NCI-H460 (cell line): ENCODE measurements around the gene CCDC69. TPM values are rescaled to one million over a fixed set of nuclear protein-coding genes. Genes with fewer than 3 reads are reported as not detected.

Source experiments
- DNase-seq: peaks from one replicate; pipeline ENCODE4 v3.0.0-alpha.2; 2016; ENCODE audit warnings: low read depth; ENCODE audit errors: extremely low read depth
- total RNA-seq: library from RNA; depleted of rRNA; stranded (reverse); fragments of >200 nt; shearing (Covaris generic); gene quantifications from 2 replicates; pipeline ENCODE4 v1.2.3, GENCODE V29; 2014

CCDC69 gene
- total RNA-seq, 1 experiment from 2014 or later, result 1.9 TPM

DNA sequence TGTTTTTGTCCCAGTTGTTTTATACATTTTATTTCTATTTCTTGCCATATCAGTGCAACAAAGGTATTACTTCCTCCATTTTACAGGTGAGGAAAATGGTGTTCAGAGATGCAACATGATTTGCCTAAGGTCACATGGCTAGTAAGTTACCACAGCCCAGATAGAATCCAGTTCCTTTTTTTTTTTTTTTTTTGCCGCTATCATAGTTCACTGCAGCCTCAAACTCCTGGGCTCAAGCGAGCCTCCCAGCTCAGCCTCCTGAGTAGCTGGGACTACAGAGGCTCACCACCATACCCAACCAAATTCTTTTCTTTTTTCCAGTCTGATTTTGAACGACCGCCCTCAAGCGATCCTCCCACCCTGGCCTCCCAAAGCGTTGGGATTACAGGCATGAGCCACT lies 480 bp upstream of the CCDC69 start:
- no peak for DNase-seq

DNA sequence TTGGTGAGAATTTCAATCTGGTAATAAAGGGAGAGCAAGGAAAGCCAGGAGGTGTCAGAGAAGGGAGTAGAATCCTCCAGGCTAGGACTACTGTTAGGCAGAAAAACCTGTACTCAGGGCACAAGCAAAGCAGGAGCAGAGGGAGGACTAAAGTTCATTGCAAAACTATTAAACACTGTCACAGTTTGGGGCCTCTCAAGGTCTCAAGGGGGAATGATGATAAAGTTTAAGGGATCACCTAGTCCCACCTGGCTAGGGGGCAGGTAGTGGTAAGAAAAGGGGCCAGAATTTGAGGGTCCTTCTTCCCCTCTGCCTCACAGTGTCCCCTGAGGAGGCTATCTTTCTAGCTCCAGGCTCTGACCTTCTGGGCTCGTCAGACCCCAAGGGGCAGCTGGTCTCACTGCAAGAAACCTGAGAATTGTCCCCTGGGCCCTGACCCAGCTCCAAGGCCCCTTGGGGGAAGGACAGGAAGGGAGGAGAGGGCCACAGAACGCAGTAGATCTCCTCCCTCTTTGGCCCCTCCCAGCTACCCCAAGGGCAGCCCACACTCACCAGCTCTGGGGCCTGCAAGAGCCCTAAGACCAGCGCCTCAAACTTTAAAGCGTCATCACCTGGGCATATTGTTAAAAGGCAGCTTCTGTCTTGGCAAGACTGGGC lies 974 bp downstream of the CCDC69 start:
- DNase-seq, result no peak

DNA sequence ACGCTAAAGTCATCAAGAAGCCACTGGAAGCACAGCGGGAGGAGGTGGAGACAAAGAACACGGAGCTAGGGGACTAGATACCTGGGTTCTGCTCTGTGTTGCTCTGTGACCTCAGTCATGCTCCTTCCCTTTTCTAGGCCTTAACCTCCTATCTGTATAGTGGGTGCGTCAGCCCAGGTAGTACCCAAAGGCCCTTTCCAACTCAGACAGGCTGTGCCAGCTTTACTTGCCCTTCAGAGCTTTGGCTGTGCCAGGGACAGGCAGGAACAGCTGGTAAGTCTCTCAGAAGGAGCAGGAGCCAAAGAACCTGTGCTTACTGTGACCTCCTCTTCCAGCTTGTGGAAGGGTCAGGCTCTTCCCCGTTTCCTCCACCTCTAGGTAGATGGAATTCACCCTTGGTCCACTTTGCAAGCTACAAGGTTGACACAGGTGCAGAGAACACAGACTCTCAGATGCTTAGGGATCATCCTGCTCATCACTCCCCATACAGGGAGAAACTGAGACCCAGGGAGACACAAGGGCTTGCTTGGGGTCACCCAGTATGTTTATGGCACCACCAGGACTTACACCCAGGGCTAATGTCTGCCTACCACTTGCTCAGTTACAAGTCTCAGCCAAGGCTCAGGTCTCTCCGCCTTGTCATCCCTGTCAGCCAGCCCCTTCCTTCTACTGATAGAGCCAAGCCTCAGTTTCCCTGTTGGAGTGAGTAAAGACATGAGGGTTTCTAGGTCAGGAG lies 1.7 kb downstream of the CCDC69 start:
- DNase-seq, result no peak

DNA sequence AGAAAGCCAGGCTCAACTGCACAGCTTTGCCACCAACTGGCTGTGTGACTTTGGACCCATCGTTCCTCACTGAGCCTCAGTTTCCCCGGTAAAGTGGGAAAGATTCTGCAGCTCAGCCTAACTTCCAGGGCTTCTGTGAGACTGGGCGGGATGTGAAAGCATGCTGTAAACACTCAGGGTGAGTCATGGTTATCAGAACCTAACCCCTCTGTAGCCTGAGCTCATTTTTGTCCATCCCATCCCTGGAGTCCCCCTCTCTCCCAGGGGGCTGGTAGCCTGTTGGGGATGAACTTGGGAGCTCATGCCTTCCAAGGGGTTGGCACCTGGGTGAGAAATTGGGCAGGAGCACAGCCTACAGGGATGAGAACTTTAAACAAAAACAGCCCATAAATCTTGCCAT lies 2.3 kb downstream of the CCDC69 start:
- DNase-seq, result no peak

DNA sequence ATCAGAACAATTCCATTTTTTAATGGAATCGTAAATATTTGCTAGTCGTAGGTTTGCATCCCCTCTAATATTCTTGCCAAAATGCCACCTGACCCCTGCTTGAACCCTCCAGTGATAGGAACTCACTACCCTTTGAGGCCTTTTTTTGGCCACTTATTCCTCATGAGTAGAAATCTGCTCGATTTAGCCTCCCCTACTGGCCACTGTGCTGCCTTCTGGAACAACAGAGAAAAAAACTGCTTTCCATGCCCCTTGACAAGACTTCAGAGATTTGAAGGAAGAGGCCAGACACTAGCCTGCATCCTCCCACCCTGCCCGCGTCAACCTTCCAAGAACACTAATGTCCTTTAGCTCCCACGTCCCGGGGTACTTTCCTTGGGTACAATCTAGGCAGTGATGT lies 4.1 kb downstream of the CCDC69 start:
- no peak for DNase-seq

DNA sequence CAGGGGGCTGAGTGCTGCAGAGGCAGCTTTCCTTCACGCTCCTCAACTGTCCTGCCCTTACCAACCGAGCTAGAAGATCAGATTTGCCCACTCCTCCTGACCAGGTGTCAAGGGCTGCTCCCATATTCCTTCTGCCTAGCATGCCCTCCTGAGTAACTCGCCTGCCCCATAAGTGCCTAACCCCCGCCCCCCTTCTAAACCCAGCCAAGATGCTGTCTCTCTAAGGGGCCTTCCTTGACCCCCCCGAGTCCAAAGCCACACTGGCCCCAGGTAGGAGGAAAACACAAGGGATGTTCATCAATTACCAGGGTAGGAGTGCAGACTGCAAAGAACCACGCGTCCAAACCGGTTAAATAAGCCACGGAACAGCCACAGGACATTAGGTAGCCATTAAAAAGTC lies 4.8 kb downstream of the CCDC69 start:
- no peak for DNase-seq

DNA sequence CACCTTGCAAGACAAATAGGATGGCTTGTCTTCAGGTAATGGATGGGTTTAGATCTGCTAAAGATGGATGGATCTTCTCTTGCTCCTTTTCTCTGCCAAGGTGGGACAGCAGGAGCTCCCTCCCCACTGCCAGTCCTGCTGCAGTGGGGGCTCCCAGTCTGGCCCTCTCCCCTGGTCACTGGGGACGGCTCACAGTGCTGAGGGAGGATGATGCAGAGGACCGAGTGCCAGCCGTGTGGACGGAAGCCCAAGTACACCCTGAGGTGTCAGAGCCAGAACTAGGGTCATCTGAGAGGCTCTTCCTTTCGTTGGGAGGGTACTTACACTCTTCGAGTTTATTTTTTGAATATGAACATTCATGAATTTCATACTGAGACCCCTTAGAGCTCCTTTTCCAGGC lies 5.7 kb downstream of the CCDC69 start:
- DNase-seq, result no peak

DNA sequence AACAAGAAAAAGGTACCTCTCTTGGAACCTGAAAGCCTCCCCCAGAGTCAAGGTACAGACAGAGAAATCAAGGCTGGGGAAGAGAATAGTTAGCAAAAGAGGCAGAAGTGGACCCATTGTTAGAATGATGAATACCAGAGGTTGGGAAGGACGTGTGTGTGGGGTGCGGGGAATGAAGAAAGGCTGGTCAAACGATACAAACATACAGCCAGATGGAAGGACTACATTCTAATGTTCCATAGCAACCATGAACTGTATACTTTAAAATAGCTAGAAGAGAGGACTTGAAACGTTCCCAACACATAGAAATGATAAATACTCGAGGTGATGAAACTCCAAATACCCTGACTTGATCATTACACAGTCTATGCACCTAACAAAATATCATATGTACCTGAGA lies 7.1 kb downstream of the CCDC69 start:
- no peak for DNase-seq

DNA sequence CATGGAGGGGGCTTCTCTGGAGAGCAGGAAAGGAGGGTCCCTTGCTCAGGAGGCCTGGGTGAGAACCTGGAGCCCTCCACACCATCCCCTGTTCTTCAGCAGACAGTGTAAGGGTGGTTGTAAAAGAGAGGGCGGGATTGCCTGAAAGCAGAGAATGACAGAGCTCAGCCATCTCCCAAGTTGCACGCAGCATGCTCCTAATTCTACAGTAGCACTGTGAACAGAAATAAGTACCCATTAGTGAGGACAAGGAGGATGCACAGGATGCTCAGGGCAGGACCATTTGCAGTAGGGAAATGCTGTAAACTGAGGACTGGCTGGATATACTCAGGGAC lies 8.4 kb downstream of the CCDC69 start:
- no peak for DNase-seq

DNA sequence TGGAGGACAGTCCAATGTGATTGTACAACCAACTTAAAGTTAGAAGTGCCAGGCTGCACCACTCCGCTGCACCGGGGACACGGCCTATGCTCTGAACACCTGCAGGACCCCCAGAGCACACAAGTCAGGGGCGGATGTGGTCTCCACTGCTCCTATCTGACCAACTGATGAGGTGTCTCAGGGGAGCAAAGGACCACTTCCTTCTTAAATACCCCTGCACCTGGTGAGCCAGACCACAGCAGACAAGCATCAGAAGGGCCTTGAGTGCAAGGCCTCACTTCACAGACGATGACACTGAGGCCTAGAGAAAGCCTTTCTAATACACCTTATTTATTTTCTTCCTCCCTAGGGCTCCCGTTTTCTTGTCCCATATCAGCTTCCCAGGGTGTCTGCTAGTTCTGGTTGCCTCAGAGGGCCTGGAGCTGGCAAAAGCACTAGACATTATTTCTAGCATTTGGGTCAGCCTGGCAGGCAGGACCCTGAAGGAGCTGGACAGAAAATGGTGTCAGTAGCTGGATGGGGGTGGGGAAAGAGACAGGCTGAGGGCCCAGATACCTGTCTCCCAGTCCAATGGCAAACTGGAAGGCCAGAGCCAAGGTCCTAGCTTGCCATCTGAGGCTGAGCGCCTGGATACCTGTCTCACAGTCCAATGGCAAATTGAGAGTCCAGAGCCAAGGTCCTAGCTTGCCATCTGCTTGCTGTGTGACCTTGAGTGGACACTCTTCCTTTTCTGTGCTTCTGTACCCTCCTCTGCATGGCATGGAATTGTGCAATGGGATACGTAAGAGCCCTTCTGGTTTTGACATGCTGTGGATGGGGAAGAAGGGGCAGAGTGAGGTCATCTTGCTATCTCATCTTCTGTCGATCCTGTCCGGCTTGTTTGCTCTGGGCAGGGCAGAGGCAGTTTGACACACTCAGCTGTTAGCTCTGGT lies 9.0 kb downstream of the CCDC69 start:
- no peak for DNase-seq

DNA sequence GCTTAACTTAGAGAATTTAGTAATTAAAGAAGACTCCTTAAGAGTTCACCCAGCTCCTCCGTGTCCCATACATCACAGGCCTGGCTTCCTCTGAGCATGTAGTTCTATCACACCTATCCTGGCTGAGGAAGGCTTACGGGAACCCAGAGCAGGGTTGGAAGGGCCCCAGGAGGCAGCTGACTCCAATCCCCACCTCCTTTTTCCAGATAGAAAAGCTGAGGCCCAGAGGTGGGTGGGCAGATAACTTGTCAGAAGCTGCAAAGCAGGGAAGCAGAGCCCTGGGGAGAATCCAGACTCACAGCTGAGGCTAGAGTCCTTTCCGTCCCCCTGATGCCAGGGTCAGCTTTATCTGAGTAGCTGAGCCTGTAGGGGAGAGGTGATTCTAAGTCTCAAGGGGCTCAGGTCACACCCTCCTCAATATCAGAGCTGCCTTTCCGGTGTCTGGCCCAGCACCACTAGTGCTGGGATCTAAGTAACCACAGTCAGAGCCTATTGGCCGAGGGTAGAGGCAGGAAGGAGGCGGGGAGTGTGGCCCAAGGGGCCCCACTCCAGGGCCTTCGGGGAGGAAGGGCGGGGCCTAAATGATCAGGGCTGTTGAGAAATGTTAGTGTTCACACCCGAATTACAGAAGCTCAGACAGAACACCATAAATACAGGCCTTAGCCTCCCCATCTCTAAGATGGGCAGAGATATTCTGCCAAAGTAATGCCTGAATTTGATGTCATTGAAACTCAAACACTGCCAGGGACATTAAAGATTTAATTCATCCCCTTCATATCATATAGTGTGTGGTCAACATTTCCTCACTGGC lies 9.9 kb downstream of the CCDC69 start:
- peak; percentile 28 for DNase-seq

DNA sequence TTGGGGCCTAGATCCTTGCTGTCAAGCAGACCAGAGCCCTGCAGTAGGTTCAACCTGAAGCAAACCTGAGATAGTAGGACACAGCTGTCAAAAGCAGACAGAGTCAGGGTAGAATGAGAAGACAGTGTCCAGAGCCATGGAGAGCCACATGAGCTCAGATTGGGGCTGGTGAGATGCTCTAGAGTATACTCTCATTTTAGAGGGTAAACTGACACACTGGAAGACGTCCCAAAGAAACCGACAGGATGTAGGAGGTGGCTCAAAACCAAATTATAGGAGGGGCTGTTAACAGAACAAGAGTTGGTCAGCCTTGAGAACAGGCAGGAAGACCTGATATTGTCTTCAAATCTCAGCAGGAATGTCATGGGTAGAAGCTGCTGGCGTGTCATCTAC lies 11.5 kb downstream of the CCDC69 start:
- no peak for DNase-seq

DNA sequence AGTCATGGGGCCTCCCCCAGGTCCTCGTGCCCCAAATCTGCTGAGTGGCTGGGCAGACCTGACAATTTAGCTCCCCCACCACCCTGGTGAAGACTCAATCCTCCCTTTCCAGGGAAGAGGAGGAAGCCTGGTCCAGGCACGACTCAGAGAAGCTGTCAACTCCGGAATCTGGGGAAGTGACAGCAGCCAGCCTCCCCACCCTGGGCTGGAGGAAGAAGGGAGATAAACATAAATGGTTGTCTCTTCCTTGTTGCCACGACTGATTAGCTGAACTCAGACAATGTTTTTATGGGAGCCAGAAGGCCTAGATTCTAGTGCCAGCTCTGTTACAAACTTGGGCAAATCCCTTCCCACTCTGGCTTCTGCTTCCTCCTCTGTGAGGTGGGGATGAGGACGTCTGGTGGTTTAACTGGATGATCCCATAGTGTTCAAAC lies 15.4 kb downstream of the CCDC69 start:
- DNase-seq, result no peak

DNA sequence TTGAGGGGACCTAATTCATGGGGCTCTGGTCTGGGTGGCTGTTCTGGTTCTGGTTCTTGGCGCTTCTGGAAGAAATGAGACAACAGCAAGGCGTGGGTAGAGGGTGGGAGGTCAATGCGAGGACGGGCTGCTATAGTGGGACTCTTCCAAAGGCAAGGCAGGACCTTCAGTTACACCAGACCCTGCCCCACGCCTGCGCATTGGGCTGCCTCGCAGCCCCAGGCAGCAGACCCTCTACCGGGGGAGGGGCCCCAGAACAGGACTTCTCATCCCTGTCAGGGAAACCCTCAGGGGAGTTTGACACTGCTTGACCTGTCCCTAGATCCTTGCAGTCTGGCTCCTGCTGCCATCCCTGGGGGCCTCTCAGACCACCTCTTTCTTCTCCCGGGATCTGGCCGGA lies 18.5 kb downstream of the CCDC69 start:
- no peak for DNase-seq

DNA sequence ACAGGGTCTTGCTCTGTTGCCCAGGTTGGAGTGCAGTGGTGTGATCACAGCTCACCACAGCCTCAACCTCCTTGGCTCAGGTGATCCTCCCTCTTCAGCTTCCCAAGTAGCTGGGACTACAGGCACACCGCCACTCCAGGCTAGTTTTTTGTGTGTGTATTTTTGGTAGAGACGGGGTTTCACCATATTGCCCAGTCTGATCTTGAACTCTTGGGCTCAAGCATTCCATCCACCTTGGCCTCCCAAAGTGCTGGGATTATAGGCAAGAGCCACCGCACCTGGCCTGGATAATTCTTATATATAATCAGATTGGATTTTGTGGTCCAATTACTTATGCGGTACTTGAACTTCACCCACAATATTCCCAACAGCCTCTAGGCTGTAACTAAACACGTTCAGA lies 19.8 kb downstream of the CCDC69 start:
- DNase-seq, result no peak

DNA sequence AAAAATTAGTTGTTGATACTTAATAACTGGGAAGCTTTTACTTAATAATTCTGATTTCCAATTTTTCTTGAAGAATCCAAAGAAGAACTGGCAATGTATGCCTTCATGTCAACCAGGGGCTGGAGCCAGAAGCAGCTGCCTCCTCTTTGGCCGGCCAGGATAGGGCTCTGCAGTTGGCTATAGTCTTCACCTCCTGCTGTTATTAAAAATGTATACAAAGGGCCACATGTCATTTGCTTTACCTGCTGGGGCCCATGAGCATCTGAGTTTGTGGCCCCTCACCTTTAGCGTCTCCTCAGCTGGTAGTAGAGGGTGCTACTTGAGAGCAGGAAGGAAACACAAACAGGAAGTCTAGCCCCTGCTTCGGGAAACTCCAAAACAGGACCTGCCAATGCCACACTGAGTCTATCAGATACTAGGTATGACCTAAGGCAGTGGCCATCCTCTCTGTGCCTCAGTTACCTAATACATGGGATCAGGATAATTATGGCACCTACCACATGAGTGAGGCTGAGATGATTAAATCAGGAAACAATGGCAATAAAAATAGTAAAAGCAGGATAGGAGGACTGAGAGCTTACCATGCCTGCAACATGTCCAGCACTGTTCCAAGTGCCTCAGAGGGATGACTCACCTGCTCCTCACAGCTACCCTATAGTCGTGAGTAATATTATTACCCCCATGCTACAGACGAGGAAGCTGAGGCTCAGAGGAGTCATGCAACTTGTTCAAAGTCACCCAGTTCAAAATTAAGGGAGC lies 21.3 kb downstream of the CCDC69 start:
- DNase-seq, result peak; percentile 5

DNA sequence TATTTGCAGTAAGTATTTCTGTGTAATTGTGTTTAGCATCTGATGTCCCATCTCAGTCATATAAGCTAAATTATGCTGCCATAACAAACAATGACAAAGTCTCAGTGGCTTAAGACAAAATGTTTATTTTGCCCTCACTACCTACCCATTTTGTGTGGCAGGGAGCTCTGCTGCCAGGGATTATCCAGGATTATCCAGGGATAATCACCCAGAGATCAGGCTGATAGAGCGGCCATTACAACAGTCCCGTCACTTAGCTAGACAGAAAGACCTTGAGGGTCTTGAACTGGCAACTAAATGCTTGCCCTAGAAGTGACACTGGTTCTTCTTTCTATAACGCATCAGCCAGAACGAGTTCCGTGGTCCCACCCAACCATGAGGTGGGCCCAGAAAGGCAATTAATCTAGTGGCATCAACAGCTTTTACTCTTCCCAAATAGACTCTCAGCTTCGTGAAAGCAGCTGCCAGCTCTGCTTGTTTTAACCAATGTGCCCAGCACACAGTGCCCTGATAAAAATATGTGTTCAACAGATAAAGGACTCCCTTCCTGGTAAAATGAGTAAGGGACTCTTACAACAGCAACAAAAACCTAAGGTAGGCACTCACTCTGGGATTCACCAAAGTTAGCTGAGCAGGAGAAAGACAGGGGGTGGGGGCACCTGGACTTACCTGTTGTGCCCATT lies 22.8 kb downstream of the CCDC69 start:
- no peak for DNase-seq

DNA sequence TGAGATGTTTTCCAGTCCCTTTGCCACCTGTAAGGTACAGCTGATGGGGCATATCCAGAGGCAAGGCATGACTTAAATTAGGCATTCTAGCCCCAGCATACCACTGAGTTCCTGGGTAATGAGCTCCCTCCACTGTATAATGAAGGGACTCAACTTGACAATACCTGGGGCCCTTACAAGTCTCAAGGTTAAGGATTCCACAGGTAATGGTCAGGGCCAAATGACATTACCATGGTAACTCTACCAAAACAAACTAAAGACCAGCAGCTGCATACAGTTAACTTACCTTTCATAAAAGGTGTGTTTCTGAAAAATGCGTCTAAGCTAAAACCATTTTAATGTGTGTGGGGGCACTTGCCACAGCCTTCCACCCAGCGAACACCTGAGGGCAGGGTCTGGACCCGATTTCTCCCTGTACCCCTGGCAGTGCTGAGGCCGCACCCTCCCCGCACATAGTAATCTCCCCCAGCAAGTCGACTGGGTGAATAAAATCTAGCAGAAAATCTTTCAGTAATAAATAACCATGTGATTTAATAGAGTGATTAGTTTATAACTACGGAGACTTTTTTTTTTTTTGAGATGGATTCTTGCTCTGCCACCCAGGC lies 24.2 kb downstream of the CCDC69 start:
- no peak for DNase-seq

DNA sequence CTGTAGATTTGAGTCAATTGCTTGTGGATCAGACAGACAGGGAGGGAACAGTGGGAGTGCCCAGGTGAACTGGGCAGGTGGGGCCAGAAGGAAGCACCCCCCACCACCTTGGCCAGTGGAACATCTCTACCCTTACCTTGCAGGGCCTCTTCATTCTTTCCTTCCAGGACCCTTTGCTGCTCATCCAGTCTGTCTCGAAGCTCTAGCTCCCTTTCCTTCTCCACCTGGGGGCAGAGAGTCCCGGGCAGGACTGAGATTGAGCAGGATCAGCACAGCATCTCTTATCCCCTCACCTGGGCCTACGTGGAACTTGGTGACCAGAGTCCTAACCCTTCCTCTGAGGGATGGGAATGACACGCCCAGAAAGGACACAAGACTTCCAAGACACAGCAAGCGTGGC lies 25.0 kb downstream of the CCDC69 start:
- DNase-seq, result no peak
